ENCODE measurements around the gene PHF14.

PHF14 gene

GRCh38 chr7:11203224-11203623 lies 229.6 kb downstream of the PHF14 start:
- no peak overlapping the region for H3K27ac ChIP-seq (ENCODE audit: low read length)
- no peaks in the 10 kb centered on the region for H3K9me2 ChIP-seq (replicated peaks; ENCODE audit: insufficient read depth, low read length)
- no peaks in the 10 kb centered on the region for H3K4me1 ChIP-seq (ENCODE audit: low read length)
- H3F3A ChIP-seq (ENCODE audit: insufficient read depth, low read length) = no peaks in the 10 kb centered on the region
- DNase-seq = no peak
- no peak overlapping the region for H2AFZ ChIP-seq (ENCODE audit: low read length)
- H3K27me3 ChIP-seq (replicated peaks; ENCODE audit: insufficient read depth, low read length) = no peaks in the 10 kb centered on the region
- H3K9me3 ChIP-seq (replicated peaks; ENCODE audit: insufficient read depth, low read length) = no peaks in the 10 kb centered on the region
- H3K9ac ChIP-seq (ENCODE audit: low read length) = no peak overlapping the region
- H3K79me2 ChIP-seq (ENCODE audit: low read length) = no peaks in the 10 kb centered on the region
- no peak overlapping the region for H3K4me3 ChIP-seq (ENCODE audit: low read length)
- no peak overlapping the region for H3K4me2 ChIP-seq (ENCODE audit: low read depth, low read length)
- no peaks in the 10 kb centered on the region for H3K36me3 ChIP-seq (replicated peaks; ENCODE audit: insufficient read depth, low read length)
- H4K20me1 ChIP-seq (ENCODE audit: insufficient read depth, low read length) = no peaks in the 10 kb centered on the region
- TF ChIP-seq CTCF (IDR thresholded peaks at IDR 0.05; ENCODE audit: low read length) (no peak), EZH2phosphoT487 (IDR thresholded peaks at IDR 0.05; ENCODE audit: low read length) (no peak), EZH2 (optimal IDR thresholded peaks at IDR 0.05; ENCODE audit: low read depth, low read length) (no peak)

DNA sequence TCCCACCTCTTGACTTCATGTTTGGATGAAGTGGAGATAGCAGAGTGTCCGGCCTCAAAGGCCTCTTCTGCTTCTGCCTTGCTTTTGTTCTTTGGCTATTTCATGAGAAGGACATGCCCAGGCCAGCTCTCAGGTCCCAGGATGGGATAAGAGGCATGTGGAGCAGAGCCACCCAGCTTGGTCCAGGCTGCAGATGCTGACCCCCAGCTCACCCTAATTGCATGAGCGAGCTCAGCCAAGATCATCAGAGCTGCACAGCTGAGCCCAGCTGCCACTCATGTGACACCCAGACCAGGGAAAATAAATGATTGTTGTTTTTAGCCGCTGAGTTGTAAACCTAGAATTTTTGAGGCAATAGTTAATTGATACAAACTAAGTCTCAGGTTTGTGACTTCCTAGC lies 230.0 kb downstream of the PHF14 start:
- no peaks in the 10 kb centered on the region for H3K9me2 ChIP-seq (replicated peaks; ENCODE audit: insufficient read depth, low read length)
- no peaks in the 10 kb centered on the region for H3K79me2 ChIP-seq (ENCODE audit: low read length)
- no peaks in the 10 kb centered on the region for H3F3A ChIP-seq (ENCODE audit: insufficient read depth, low read length)
- no peak overlapping the region for H3K27ac ChIP-seq (ENCODE audit: low read length)
- no peak overlapping the region for H2AFZ ChIP-seq (ENCODE audit: low read length)
- H3K27me3 ChIP-seq (replicated peaks; ENCODE audit: insufficient read depth, low read length) = no peaks in the 10 kb centered on the region
- TF ChIP-seq EZH2phosphoT487 (IDR thresholded peaks at IDR 0.05; ENCODE audit: low read length) (no peak), CTCF (IDR thresholded peaks at IDR 0.05; ENCODE audit: low read length) (no peak), EZH2 (optimal IDR thresholded peaks at IDR 0.05; ENCODE audit: low read depth, low read length) (no peak)
- H4K20me1 ChIP-seq (ENCODE audit: insufficient read depth, low read length) = no peaks in the 10 kb centered on the region
- no peaks in the 10 kb centered on the region for H3K9me3 ChIP-seq (replicated peaks; ENCODE audit: insufficient read depth, low read length)
- DNase-seq = no peak
- H3K9ac ChIP-seq (ENCODE audit: low read length) = no peak overlapping the region
- no peaks in the 10 kb centered on the region for H3K4me1 ChIP-seq (ENCODE audit: low read length)
- H3K4me2 ChIP-seq (ENCODE audit: low read depth, low read length) = no peak overlapping the region
- no peak overlapping the region for H3K4me3 ChIP-seq (ENCODE audit: low read length)
- H3K36me3 ChIP-seq (replicated peaks; ENCODE audit: insufficient read depth, low read length) = no peaks in the 10 kb centered on the region

DNA sequence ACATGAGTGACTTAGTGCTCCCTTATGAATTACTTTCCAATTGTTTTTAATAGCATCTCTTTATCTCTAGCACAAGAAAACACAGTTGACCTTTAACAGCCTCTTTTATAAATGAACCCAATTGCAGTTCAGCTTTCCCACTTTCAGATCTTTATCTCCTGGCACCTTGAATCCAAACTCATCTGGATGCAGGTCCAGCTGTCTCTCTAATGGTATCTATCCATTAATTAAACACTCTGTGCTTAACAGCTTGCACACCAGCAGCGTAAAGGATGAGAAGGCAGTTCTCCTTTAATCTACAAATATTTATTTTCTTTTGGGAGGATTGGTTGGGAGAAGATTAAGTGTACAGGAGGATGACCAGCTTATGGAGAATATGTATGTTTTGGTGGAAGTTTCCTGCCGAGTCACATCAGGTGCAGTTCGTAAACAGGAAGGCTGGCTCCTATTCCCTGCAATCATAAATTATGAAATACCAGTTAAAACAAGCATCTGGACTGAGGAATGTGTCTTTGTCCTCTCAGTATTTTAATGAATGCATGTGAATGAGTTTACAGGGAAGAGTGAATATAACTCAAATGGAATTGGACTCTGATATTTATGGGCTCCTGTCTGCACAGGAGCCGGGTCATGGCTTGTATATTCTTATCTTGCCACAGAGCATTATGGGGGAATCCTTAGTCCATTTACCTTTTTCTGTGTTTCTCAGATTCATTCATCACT lies 232.7 kb downstream of the PHF14 start:
- no peaks in the 10 kb centered on the region for H3K9me2 ChIP-seq (replicated peaks; ENCODE audit: insufficient read depth, low read length)
- H3K27me3 ChIP-seq (replicated peaks; ENCODE audit: insufficient read depth, low read length) = no peaks in the 10 kb centered on the region
- no peaks in the 10 kb centered on the region for H4K20me1 ChIP-seq (ENCODE audit: insufficient read depth, low read length)
- H2AFZ ChIP-seq (ENCODE audit: low read length) = no peak overlapping the region
- no peak for DNase-seq
- H3K4me1 ChIP-seq (ENCODE audit: low read length) = no peaks in the 10 kb centered on the region
- H3K4me3 ChIP-seq (ENCODE audit: low read length) = no peak overlapping the region
- H3K36me3 ChIP-seq (replicated peaks; ENCODE audit: insufficient read depth, low read length) = no peaks in the 10 kb centered on the region
- H3K27ac ChIP-seq (ENCODE audit: low read length) = no peak overlapping the region
- no peaks in the 10 kb centered on the region for H3F3A ChIP-seq (ENCODE audit: insufficient read depth, low read length)
- no peak for TF ChIP-seq CTCF (IDR thresholded peaks at IDR 0.05; ENCODE audit: low read length)
- TF ChIP-seq EZH2 (optimal IDR thresholded peaks at IDR 0.05; ENCODE audit: low read depth, low read length) = no peak
- no peak for TF ChIP-seq EZH2phosphoT487 (IDR thresholded peaks at IDR 0.05; ENCODE audit: low read length)
- H3K79me2 ChIP-seq (ENCODE audit: low read length) = no peaks in the 10 kb centered on the region
- no peaks in the 10 kb centered on the region for H3K9me3 ChIP-seq (replicated peaks; ENCODE audit: insufficient read depth, low read length)
- H3K9ac ChIP-seq (ENCODE audit: low read length) = no peak overlapping the region
- H3K4me2 ChIP-seq (ENCODE audit: low read depth, low read length) = no peak overlapping the region

All from MM.1S (cell line).